ENCODE results near the gene ETF1.

The ETF1 gene

GRCh38 chr5:138574744-138575193 lies 31.7 kb upstream of the ETF1 start:
- H3K4me1 ChIP-seq (ENCODE audit: control insufficient read depth, insufficient read depth, low read length, poor library complexity, severe bottlenecking), result peaks cover 9% of the 10 kb centered on the region
- peaks cover 43% of the 10 kb centered on the region for H3K36me3 ChIP-seq (ENCODE audit: control insufficient read depth, insufficient read depth, low read length)
- H3K27ac ChIP-seq (ENCODE audit: low read depth, low read length, severe bottlenecking), result peak overlapping the region; percentile 100
- H3K4me3 ChIP-seq (ENCODE audit: extremely low read depth, insufficient read depth, low read length, poor library complexity, severe bottlenecking), result peak overlapping the region; percentile 98
- no peaks in the 10 kb centered on the region for H3K9me3 ChIP-seq (ENCODE audit: control insufficient read depth, low read length)
- WGBS, 2 experiments (ENCODE audit: insufficient coverage in 2 of 2), result 0% methylated on average over 14 of the region's 18 CpGs

GRCh38 chr5:138573949-138574670 lies 31.1 kb upstream of the ETF1 start:
- H3K9me3 ChIP-seq (ENCODE audit: control insufficient read depth, low read length), result no peaks in the 10 kb centered on the region
- H3K27ac ChIP-seq (ENCODE audit: low read depth, low read length, severe bottlenecking), result peak overlapping the region; percentile 100
- peak overlapping the region; percentile 98 for H3K4me3 ChIP-seq (ENCODE audit: extremely low read depth, insufficient read depth, low read length, poor library complexity, severe bottlenecking)
- 0 to 60% methylated on average over 1 to 2 of the region's 9 CpGs for WGBS, 2 experiments (ENCODE audit: insufficient coverage in 2 of 2)
- peaks cover 11% of the 10 kb centered on the region for H3K4me1 ChIP-seq (ENCODE audit: control insufficient read depth, insufficient read depth, low read length, poor library complexity, severe bottlenecking)
- H3K36me3 ChIP-seq (ENCODE audit: control insufficient read depth, insufficient read depth, low read length), result peaks cover 49% of the 10 kb centered on the region

DNA sequence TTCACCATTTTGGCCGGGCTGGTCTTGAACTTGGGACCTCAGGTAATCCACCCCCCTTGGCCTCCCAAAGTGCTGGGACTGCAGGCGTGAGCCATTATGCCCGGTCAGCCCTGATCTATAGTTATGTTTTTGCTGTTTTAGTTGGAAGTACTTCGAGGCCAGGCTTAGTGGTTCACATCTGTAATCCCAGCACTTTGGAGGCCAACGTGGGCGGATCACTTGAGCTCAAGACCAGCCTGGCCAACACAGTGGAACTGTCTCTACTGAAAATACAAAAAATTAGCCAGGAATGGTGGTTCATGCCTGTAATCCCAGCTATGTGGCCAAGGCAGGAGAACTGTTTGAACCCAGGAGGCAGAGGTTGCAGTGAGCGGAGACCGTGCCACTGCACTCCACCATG lies 30.2 kb upstream of the ETF1 start:
- peaks cover 58% of the 10 kb centered on the region for H3K36me3 ChIP-seq (ENCODE audit: control insufficient read depth, insufficient read depth, low read length)
- peak overlapping the region; percentile 5 for H3K27ac ChIP-seq (ENCODE audit: low read depth, low read length, severe bottlenecking)
- H3K4me1 ChIP-seq (ENCODE audit: control insufficient read depth, insufficient read depth, low read length, poor library complexity, severe bottlenecking), result peaks cover 15% of the 10 kb centered on the region
- WGBS, 2 experiments (ENCODE audit: insufficient coverage in 2 of 2), result 90 to 92% methylated on average over 5 to 6 of the region's 8 CpGs
- H3K4me3 ChIP-seq (ENCODE audit: extremely low read depth, insufficient read depth, low read length, poor library complexity, severe bottlenecking), result no peak overlapping the region
- H3K9me3 ChIP-seq (ENCODE audit: control insufficient read depth, low read length), result no peaks in the 10 kb centered on the region

DNA sequence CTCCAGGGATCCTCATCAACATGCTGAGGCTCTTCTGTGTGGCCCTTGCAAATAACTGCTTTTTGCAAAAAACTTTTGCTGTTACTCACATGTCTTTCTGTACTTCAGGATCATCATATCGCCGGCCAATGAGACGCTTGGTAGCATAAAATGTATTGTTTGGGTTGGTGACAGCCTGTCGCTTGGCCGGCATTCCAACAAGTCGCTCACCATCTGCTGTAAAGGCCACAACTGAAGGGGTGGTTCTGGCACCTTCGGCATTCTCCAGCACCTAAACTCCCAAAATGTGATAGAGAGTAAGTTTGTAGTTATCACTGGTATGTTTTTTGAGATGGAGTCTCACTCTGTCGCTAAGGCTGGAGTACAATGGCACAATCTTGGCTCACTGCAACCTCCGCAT lies 27.8 kb upstream of the ETF1 start:
- Histone ChIP-seq H3K36me3 (ENCODE audit: control insufficient read depth, insufficient read depth, low read length) (peaks cover 82% of the 10 kb centered on the region), H3K9me3 (ENCODE audit: control insufficient read depth, low read length) (no peaks in the 10 kb centered on the region), H3K4me1 (ENCODE audit: control insufficient read depth, insufficient read depth, low read length, poor library complexity, severe bottlenecking) (peaks cover 16% of the 10 kb centered on the region), H3K4me3 (ENCODE audit: extremely low read depth, insufficient read depth, low read length, poor library complexity, severe bottlenecking) (no peak overlapping the region), H3K27ac (ENCODE audit: low read depth, low read length, severe bottlenecking) (no peak overlapping the region)
- 88 to 100% methylated on average over 3 to 5 of the region's 9 CpGs for WGBS, 2 experiments (ENCODE audit: insufficient coverage in 2 of 2)

- Histone ChIP-seq H3K4me1 (ENCODE audit: control insufficient read depth, insufficient read depth, low read length, poor library complexity, severe bottlenecking) (peaks cover 16% of the 10 kb centered on the region), H3K9me3 (ENCODE audit: control insufficient read depth, low read length) (no peaks in the 10 kb centered on the region), H3K4me3 (ENCODE audit: extremely low read depth, insufficient read depth, low read length, poor library complexity, severe bottlenecking) (no peak overlapping the region), H3K36me3 (ENCODE audit: control insufficient read depth, insufficient read depth, low read length) (peaks cover 93% of the 10 kb centered on the region), H3K27ac (ENCODE audit: low read depth, low read length, severe bottlenecking) (no peak overlapping the region)
- WGBS, 2 experiments (ENCODE audit: insufficient coverage in 2 of 2), result 85 to 100% methylated on average over 5 to 7 of the region's 7 CpGs
Measured at GRCh38 chr5:138569782-138570181, 26.7 kb upstream of the ETF1 start.

DNA sequence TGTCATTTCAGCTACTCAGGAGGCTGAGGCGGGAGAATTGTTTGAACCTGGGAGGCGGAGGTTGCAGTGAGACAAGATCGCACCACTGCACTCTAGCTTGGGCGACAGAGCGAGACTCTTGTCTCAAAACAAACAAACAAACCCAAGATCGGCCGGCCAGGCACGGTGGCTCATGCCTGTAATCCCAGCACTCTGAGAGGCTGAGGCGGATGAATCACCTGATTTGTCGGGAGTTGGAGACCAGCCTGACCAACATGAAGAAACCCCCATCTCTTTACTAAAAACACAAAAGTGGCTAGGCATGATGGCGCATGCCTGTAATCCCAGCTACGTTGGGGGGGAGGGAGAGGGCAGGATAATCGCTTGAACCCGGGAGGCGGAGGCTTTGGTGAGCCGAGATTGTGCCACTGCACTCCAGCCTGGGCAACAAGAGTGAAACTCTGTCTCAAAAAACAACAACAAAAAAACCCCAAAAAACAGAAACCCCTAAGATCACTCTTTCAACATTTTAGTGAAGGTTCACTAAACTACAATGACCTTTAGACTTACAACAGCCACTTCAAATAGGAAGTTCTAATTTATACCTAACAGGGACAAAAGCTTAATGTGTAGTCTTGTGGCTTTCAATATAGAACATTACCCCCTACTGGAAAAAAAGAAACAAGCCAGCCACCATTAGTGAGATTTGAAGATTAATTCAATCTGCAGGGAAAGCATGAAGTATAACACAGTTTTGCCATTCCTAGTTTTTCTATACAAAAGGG lies 25.2 kb upstream of the ETF1 start:
- 83 to 93% methylated on average over 8 to 11 of the region's 16 CpGs for WGBS, 2 experiments (ENCODE audit: insufficient coverage in 2 of 2)
- no peak overlapping the region for H3K27ac ChIP-seq (ENCODE audit: low read depth, low read length, severe bottlenecking)
- H3K36me3 ChIP-seq (ENCODE audit: control insufficient read depth, insufficient read depth, low read length), result peaks cover 100% of the 10 kb centered on the region
- no peak overlapping the region for H3K4me3 ChIP-seq (ENCODE audit: extremely low read depth, insufficient read depth, low read length, poor library complexity, severe bottlenecking)
- no peaks in the 10 kb centered on the region for H3K9me3 ChIP-seq (ENCODE audit: control insufficient read depth, low read length)
- H3K4me1 ChIP-seq (ENCODE audit: control insufficient read depth, insufficient read depth, low read length, poor library complexity, severe bottlenecking), result peaks cover 16% of the 10 kb centered on the region

DNA sequence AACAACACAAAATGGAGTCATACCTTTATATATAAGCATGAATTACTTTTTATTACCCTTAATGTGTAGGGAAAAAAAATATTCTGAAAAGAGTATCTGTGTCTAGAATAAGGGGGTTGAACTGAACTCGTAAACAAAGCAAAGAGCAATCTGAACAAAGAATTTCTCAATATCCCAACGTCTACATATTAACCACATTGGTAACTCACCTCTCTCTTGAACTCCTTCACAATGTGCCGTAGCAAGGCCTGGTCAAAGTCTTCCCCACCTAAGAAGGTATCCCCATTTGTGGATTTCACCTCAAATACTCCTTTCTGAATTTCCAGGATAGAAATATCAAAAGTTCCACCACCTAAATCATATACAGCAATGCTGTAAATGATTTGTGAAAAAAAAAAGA lies 23.8 kb upstream of the ETF1 start:
- peaks cover 16% of the 10 kb centered on the region for H3K4me1 ChIP-seq (ENCODE audit: control insufficient read depth, insufficient read depth, low read length, poor library complexity, severe bottlenecking)
- peaks cover 96% of the 10 kb centered on the region for H3K36me3 ChIP-seq (ENCODE audit: control insufficient read depth, insufficient read depth, low read length)
- no peaks in the 10 kb centered on the region for H3K9me3 ChIP-seq (ENCODE audit: control insufficient read depth, low read length)
- H3K27ac ChIP-seq (ENCODE audit: low read depth, low read length, severe bottlenecking), result no peak overlapping the region
- no peak overlapping the region for H3K4me3 ChIP-seq (ENCODE audit: extremely low read depth, insufficient read depth, low read length, poor library complexity, severe bottlenecking)
- 95 to 100% methylated on average over 1 to 2 of the region's 3 CpGs for WGBS, 2 experiments (ENCODE audit: insufficient coverage in 2 of 2)

- peaks cover 11% of the 10 kb centered on the region for H3K4me1 ChIP-seq (ENCODE audit: control insufficient read depth, insufficient read depth, low read length, poor library complexity, severe bottlenecking)
- H3K27ac ChIP-seq (ENCODE audit: low read depth, low read length, severe bottlenecking), result no peak overlapping the region
- WGBS, 2 experiments (ENCODE audit: insufficient coverage in 2 of 2), result 97% methylated on average over 4 to 5 of the region's 7 CpGs
- H3K36me3 ChIP-seq (ENCODE audit: control insufficient read depth, insufficient read depth, low read length), result peaks cover 96% of the 10 kb centered on the region
- H3K4me3 ChIP-seq (ENCODE audit: extremely low read depth, insufficient read depth, low read length, poor library complexity, severe bottlenecking), result no peak overlapping the region
- H3K9me3 ChIP-seq (ENCODE audit: control insufficient read depth, low read length), result no peaks in the 10 kb centered on the region
Measured at GRCh38 chr5:138565100-138565821, 22.2 kb upstream of the ETF1 start.

GRCh38 chr5:138564242-138564641 lies 21.2 kb upstream of the ETF1 start:
- WGBS, 2 experiments (ENCODE audit: insufficient coverage in 2 of 2), result 90 to 93% methylated on average over 9 of the region's 9 CpGs
- Histone ChIP-seq H3K4me3 (ENCODE audit: extremely low read depth, insufficient read depth, low read length, poor library complexity, severe bottlenecking) (no peak overlapping the region), H3K27ac (ENCODE audit: low read depth, low read length, severe bottlenecking) (no peak overlapping the region), H3K36me3 (ENCODE audit: control insufficient read depth, insufficient read depth, low read length) (peaks cover 96% of the 10 kb centered on the region), H3K9me3 (ENCODE audit: control insufficient read depth, low read length) (no peaks in the 10 kb centered on the region), H3K4me1 (ENCODE audit: control insufficient read depth, insufficient read depth, low read length, poor library complexity, severe bottlenecking) (peaks cover 4% of the 10 kb centered on the region)

- 85 to 100% methylated on average over 1 to 2 of the region's 3 CpGs for WGBS, 2 experiments (ENCODE audit: insufficient coverage in 2 of 2)
Measured at GRCh38 chr5:138563340-138564118, 20.5 kb upstream of the ETF1 start.

More at GRCh38 chr5:138563340-138564118, 20.5 kb upstream of the ETF1 start:
- H3K27ac ChIP-seq (ENCODE audit: low read depth, low read length, severe bottlenecking), result no peak overlapping the region
- no peaks in the 10 kb centered on the region for H3K9me3 ChIP-seq (ENCODE audit: control insufficient read depth, low read length)
- no peak overlapping the region for H3K4me3 ChIP-seq (ENCODE audit: extremely low read depth, insufficient read depth, low read length, poor library complexity, severe bottlenecking)
- peaks cover 96% of the 10 kb centered on the region for H3K36me3 ChIP-seq (ENCODE audit: control insufficient read depth, insufficient read depth, low read length)
- peaks cover 4% of the 10 kb centered on the region for H3K4me1 ChIP-seq (ENCODE audit: control insufficient read depth, insufficient read depth, low read length, poor library complexity, severe bottlenecking)

Data from mesodermal cell (in vitro differentiated cells).